ENCODE data around the gene NSMCE1. TPM values are rescaled to one million over a fixed set of nuclear protein-coding genes. Genes with fewer than 3 reads are reported as not detected.

The NSMCE1 gene
- total RNA-seq, 1 donor: 97.7 TPM

DNA sequence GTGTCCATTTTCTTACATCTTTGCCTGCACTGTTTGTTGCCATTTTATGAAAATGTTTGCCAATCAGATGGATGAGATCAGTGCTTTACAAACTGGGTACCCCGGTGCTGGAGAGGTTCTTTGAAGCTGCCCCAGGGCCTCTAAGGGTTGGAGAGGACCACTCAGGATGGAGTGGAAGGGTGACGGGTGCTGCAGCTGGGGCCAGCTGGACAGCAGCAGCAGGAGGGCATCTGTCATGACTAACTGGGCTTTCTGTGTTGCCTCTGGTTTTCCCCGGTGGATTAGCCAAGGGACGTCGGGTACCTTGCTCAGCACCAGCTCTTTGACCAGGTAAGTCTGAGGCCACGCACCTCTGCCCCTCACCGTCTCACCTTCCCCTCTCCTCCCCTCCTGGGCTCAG, 52.9 kb downstream of the NSMCE1 start:
- no peak for DNase-seq (ENCODE audit: low read depth)
- TF ChIP-seq, protein P1, sequence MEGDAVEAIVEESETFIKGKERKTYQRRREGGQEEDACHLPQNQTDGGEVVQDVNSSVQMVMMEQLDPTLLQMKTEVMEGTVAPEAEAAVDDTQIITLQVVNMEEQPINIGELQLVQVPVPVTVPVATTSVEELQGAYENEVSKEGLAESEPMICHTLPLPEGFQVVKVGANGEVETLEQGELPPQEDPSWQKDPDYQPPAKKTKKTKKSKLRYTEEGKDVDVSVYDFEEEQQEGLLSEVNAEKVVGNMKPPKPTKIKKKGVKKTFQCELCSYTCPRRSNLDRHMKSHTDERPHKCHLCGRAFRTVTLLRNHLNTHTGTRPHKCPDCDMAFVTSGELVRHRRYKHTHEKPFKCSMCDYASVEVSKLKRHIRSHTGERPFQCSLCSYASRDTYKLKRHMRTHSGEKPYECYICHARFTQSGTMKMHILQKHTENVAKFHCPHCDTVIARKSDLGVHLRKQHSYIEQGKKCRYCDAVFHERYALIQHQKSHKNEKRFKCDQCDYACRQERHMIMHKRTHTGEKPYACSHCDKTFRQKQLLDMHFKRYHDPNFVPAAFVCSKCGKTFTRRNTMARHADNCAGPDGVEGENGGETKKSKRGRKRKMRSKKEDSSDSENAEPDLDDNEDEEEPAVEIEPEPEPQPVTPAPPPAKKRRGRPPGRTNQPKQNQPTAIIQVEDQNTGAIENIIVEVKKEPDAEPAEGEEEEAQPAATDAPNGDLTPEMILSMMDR (IDR thresholded peaks at IDR 0.05; ENCODE audit: insufficient read depth, low read length): no peak
- no peak overlapping the region for H3K4me3 ChIP-seq (ENCODE audit: low read depth, low read length)

DNA sequence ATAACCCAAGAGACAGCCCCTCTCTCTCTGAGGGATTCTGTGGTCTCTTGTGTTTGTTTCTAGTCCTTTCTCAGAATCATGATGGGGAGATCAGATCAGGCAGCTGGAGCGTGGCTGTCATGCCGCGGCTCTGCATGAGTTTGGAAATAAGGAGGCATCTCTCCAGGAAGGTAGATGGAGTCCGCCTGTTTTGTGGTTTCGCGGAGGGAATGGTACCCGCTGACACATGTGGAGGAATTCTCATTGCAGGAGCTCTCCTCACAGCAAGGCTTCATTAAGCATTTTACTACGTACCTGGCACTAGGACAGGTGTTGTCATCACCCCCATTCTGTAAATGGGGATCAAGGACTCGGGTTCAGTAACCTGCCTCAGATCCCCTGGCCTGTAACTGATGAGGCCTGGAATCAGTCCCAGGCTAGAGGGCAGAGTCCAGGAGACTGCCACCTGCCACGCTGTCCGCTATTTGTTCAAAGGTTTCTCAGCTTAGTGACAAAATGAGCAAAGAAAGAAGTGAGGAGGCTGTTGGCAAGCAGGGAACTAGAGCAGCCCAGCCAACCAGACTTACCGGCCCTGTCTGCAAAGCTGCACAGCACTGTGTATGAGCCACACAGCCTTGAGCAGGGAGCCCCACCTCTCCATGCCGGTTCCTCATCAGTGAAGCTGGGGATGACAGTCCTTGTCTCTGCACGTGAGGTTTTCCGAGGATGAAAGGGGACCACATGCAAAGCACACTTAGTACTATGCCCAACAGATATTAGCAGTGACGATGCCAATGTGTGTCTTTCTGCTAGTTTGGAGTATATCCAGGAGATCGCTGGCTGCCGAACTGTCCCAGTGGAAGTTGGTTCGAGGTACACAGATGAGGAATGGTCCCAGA, 54.2 kb downstream of the NSMCE1 start:
- DNase-seq (ENCODE audit: low read depth): no peak
- H3K4me3 ChIP-seq (ENCODE audit: low read depth, low read length): no peak overlapping the region
- TF ChIP-seq, protein P1 (IDR thresholded peaks at IDR 0.05; ENCODE audit: insufficient read depth, low read length): no peak

GRCh38 chr16:27211026-27211425, 57.5 kb downstream of the NSMCE1 start:
- no peak overlapping the region for H3K4me3 ChIP-seq (ENCODE audit: low read depth, low read length)
- no peak for DNase-seq (ENCODE audit: low read depth)
- TF ChIP-seq, protein P1 (IDR thresholded peaks at IDR 0.05; ENCODE audit: insufficient read depth, low read length): no peak

- DNase-seq (ENCODE audit: low read depth): no peak
- TF ChIP-seq, protein P1 (IDR thresholded peaks at IDR 0.05; ENCODE audit: insufficient read depth, low read length): no peak
- no peak overlapping the region for H3K4me3 ChIP-seq (ENCODE audit: low read depth, low read length)
These were observed 58.4 kb downstream of the NSMCE1 start for GRCh38 chr16:27210174-27210573.

DNA sequence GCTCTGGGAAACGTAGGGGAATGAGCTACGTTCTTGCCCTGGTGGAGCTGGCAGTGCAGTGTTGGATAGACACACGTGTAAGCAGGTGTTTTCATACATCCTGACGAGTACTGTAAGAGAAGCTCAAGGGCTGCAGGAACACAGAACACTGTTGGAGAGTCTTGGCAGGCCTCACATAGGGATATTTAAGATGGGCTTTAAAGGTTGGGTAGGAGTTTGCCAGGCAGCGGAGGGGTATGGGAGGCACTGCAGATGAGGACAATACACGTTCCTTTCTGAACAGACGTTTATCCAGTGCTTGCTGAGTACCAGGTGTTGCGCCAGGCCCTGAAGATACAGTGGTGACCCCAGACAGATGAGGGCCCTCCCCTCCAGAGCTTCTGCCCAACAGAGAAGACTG, 59.0 kb downstream of the NSMCE1 start:
- DNase-seq (ENCODE audit: low read depth): no peak
- TF ChIP-seq, protein P1 (IDR thresholded peaks at IDR 0.05; ENCODE audit: insufficient read depth, low read length): no peak
- H3K4me3 ChIP-seq (ENCODE audit: low read depth, low read length): no peak overlapping the region

DNA sequence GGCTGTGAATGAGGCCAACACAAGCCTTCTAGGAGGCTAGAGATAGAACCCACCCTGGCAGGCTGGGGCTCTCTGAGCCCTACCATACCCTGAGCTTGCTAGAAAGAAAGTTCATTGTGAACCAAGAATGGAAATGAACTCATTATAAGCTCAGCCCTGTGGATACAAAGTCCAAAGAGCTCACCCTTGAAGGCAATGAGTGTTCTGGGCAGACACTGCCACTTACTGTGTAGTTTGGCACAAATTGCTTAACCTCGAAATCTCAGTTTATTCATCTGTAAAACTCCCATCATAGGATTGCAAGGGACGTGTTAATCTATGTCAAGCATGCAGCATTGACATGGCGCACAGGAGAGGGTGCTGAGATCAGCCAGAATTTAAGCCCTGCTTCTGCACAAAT, 59.8 kb downstream of the NSMCE1 start:
- H3K4me3 ChIP-seq (ENCODE audit: low read depth, low read length): no peak overlapping the region
- TF ChIP-seq, protein P1 (IDR thresholded peaks at IDR 0.05; ENCODE audit: insufficient read depth, low read length): no peak
- DNase-seq (ENCODE audit: low read depth): no peak

Data from fibroblast of the aortic adventitia (primary cell).